ENCODE data around the gene MCAM. TPM values are rescaled to one million over a fixed set of nuclear protein-coding genes. Genes with fewer than 3 reads are reported as not detected.

MCAM gene
- total and polyA plus RNA-seq, 2 donors (not counting 1 experiment from before 2014, with no cell fraction given) = 4.8 to 26.3 TPM

GRCh38 chr11:119305556-119306372 lies 11.2 kb downstream of the MCAM start:
- Histone ChIP-seq H3K27ac (ENCODE audit: insufficient read depth, low read length) (no peak overlapping the region), H3K9ac (ENCODE audit: insufficient read depth, low read length) (no peak overlapping the region), H3K79me2 (ENCODE audit: control insufficient read depth, insufficient read depth, low read length) (no peaks in the 10 kb centered on the region), H3K9me3 (ENCODE audit: control insufficient read depth, insufficient read depth, low read depth, low read length) (no peaks in the 10 kb centered on the region), H3K4me3 (replicated peaks in 1 of 4; ENCODE audit: control extremely low read depth in 1 of 4, insufficient read depth in 1 of 4, low read depth in 3 of 4, low read length in 4 of 4) (no peak overlapping the region), H4K20me1 (ENCODE audit: control insufficient read depth, extremely low read depth, insufficient read depth, low read length) (no peaks in the 10 kb centered on the region), H2AFZ (ENCODE audit: low read length) (no peak overlapping the region), H3K4me1 (ENCODE audit: control insufficient read depth, extremely low read depth, insufficient read depth, low read length) (peaks cover 5% of the 10 kb centered on the region), H3K36me3 (ENCODE audit: control insufficient read depth, insufficient read depth, low read length) (peaks cover 7% of the 10 kb centered on the region), H3K4me2 (ENCODE audit: extremely low read depth, insufficient read depth, low read length) (no peak overlapping the region), H3K27me3 (ENCODE audit: control insufficient read depth, insufficient read depth, low read length) (no peaks in the 10 kb centered on the region)
- no peak for DNase-seq (ENCODE audit: low read depth in 2 of 2)
- no peak for TF ChIP-seq EZH2 (IDR thresholded peaks at IDR 0.05; ENCODE audit: low read length, missing control alignments)
- TF ChIP-seq CTCF (conservative IDR thresholded peaks at IDR 0.05 in 1 of 2, IDR thresholded peaks at IDR 0.05 in 1 of 2; ENCODE audit: low read depth in 1 of 2, low read length in 2 of 2) = no peak

GRCh38 chr11:119303227-119303718 lies 13.7 kb downstream of the MCAM start:
- no peak overlapping the region for H2AFZ ChIP-seq (ENCODE audit: low read length)
- no peaks in the 10 kb centered on the region for H4K20me1 ChIP-seq (ENCODE audit: control insufficient read depth, extremely low read depth, insufficient read depth, low read length)
- TF ChIP-seq EZH2 (IDR thresholded peaks at IDR 0.05; ENCODE audit: low read length, missing control alignments) = no peak
- TF ChIP-seq CTCF (conservative IDR thresholded peaks at IDR 0.05 in 1 of 2, IDR thresholded peaks at IDR 0.05 in 1 of 2; ENCODE audit: low read depth in 1 of 2, low read length in 2 of 2) = no peak
- no peaks in the 10 kb centered on the region for H3K9me3 ChIP-seq (ENCODE audit: control insufficient read depth, insufficient read depth, low read depth, low read length)
- H3K27me3 ChIP-seq (ENCODE audit: control insufficient read depth, insufficient read depth, low read length) = no peaks in the 10 kb centered on the region
- H3K9ac ChIP-seq (ENCODE audit: insufficient read depth, low read length) = no peak overlapping the region
- H3K4me1 ChIP-seq (ENCODE audit: control insufficient read depth, extremely low read depth, insufficient read depth, low read length) = peaks cover 5% of the 10 kb centered on the region
- no peak overlapping the region for H3K27ac ChIP-seq (ENCODE audit: insufficient read depth, low read length)
- no peak for DNase-seq (ENCODE audit: low read depth in 2 of 2)
- H3K36me3 ChIP-seq (ENCODE audit: control insufficient read depth, insufficient read depth, low read length) = peaks cover 7% of the 10 kb centered on the region
- no peaks in the 10 kb centered on the region for H3K79me2 ChIP-seq (ENCODE audit: control insufficient read depth, insufficient read depth, low read length)
- H3K4me3 ChIP-seq (replicated peaks in 1 of 4; ENCODE audit: control extremely low read depth in 1 of 4, insufficient read depth in 1 of 4, low read depth in 3 of 4, low read length in 4 of 4) = no peak overlapping the region
- H3K4me2 ChIP-seq (ENCODE audit: extremely low read depth, insufficient read depth, low read length) = no peak overlapping the region

- Histone ChIP-seq H3K4me3 (replicated peaks in 1 of 4; ENCODE audit: control extremely low read depth in 1 of 4, insufficient read depth in 1 of 4, low read depth in 3 of 4, low read length in 4 of 4) (no peak overlapping the region), H2AFZ (ENCODE audit: low read length) (no peak overlapping the region), H3K9ac (ENCODE audit: insufficient read depth, low read length) (no peak overlapping the region), H3K4me1 (ENCODE audit: control insufficient read depth, extremely low read depth, insufficient read depth, low read length) (no peaks in the 10 kb centered on the region), H4K20me1 (ENCODE audit: control insufficient read depth, extremely low read depth, insufficient read depth, low read length) (no peaks in the 10 kb centered on the region), H3K9me3 (ENCODE audit: control insufficient read depth, insufficient read depth, low read depth, low read length) (no peaks in the 10 kb centered on the region), H3K27ac (ENCODE audit: insufficient read depth, low read length) (no peak overlapping the region), H3K4me2 (ENCODE audit: extremely low read depth, insufficient read depth, low read length) (no peak overlapping the region), H3K27me3 (ENCODE audit: control insufficient read depth, insufficient read depth, low read length) (no peaks in the 10 kb centered on the region), H3K36me3 (ENCODE audit: control insufficient read depth, insufficient read depth, low read length) (peaks cover 4% of the 10 kb centered on the region), H3K79me2 (ENCODE audit: control insufficient read depth, insufficient read depth, low read length) (no peaks in the 10 kb centered on the region)
- TF ChIP-seq EZH2 (IDR thresholded peaks at IDR 0.05; ENCODE audit: low read length, missing control alignments) = no peak
- no peak for TF ChIP-seq CTCF (conservative IDR thresholded peaks at IDR 0.05 in 1 of 2, IDR thresholded peaks at IDR 0.05 in 1 of 2; ENCODE audit: low read depth in 1 of 2, low read length in 2 of 2)
- no peak for DNase-seq (ENCODE audit: low read depth in 2 of 2)
Measured at GRCh38 chr11:119300198-119300964, 16.5 kb downstream of the MCAM start.
